ENCODE data around the gene CEP97.
"Not testable (repeated sequence)": the region's sequence is repeated elsewhere in the genome, so short reads cannot be mapped to it uniquely, and the experiment has no call there.

The CEP97 gene

GRCh38 chr3:101689286-101689685, 35.1 kb upstream of the CEP97 start:
- H3K4me3 ChIP-seq (ENCODE audit: low read depth, low read length), result no peak overlapping the region
- DNase-seq (ENCODE audit: low read depth), result no peak
- no peak for TF ChIP-seq POLR2A (IDR thresholded peaks at IDR 0.05; ENCODE audit: extremely low read depth, insufficient read length)
- TF ChIP-seq MYC (IDR thresholded peaks at IDR 0.05; ENCODE audit: low read depth, low read length), result no peak

- no peak overlapping the region for H3K4me3 ChIP-seq (ENCODE audit: low read depth, low read length)
- TF ChIP-seq CTCF (IDR thresholded peaks at IDR 0.05; ENCODE audit: low read depth, low read length) (no peak), MAX (IDR thresholded peaks at IDR 0.05; ENCODE audit: low read depth, low read length) (no peak), MYC (IDR thresholded peaks at IDR 0.05; ENCODE audit: low read depth, low read length) (no peak), POLR2A (IDR thresholded peaks at IDR 0.05; ENCODE audit: extremely low read depth, insufficient read length) (no peak)
- peak; percentile 59 for DNase-seq (ENCODE audit: low read depth)
These were observed 33.4 kb upstream of the CEP97 start for GRCh38 chr3:101690972-101691371.

GRCh38 chr3:101691685-101692671, 32.4 kb upstream of the CEP97 start:
- H3K4me3 ChIP-seq (ENCODE audit: low read depth, low read length), result not testable (repeated sequence)

GRCh38 chr3:101693540-101693939, 30.9 kb upstream of the CEP97 start:
- TF ChIP-seq CTCF (IDR thresholded peaks at IDR 0.05; ENCODE audit: low read depth, low read length), result peak; percentile 57
- H3K4me3 ChIP-seq (ENCODE audit: low read depth, low read length), result not testable (repeated sequence)
- DNase-seq (ENCODE audit: low read depth), result peak; percentile 65

More at GRCh38 chr3:101691685-101692671, 32.4 kb upstream of the CEP97 start:
- DNase-seq (ENCODE audit: low read depth), result not testable (repeated sequence)

- H3K4me3 ChIP-seq (ENCODE audit: low read depth, low read length), result not testable (repeated sequence)
These were observed 29.6 kb upstream of the CEP97 start for GRCh38 chr3:101694836-101695235.

GRCh38 chr3:101695779-101696372, 28.5 kb upstream of the CEP97 start:
- TF ChIP-seq CTCF (IDR thresholded peaks at IDR 0.05; ENCODE audit: low read depth, low read length), result peak; percentile 55
- TF ChIP-seq MAX (IDR thresholded peaks at IDR 0.05; ENCODE audit: low read depth, low read length), result no peak
- TF ChIP-seq POLR2A (IDR thresholded peaks at IDR 0.05; ENCODE audit: extremely low read depth, insufficient read length), result no peak
- TF ChIP-seq MYC (IDR thresholded peaks at IDR 0.05; ENCODE audit: low read depth, low read length), result no peak
- peak; percentile 64 for DNase-seq (ENCODE audit: low read depth)
- H3K4me3 ChIP-seq (ENCODE audit: low read depth, low read length), result no peak overlapping the region

More at GRCh38 chr3:101694836-101695235, 29.6 kb upstream of the CEP97 start:
- DNase-seq (ENCODE audit: low read depth), result not testable (repeated sequence)

GRCh38 chr3:101701696-101702634, 22.4 kb upstream of the CEP97 start:
- no peak for DNase-seq (ENCODE audit: low read depth)
- H3K4me3 ChIP-seq (ENCODE audit: low read depth, low read length), result no peak overlapping the region
- TF ChIP-seq CTCF (IDR thresholded peaks at IDR 0.05; ENCODE audit: low read depth, low read length), result no peak
- TF ChIP-seq MAX (IDR thresholded peaks at IDR 0.05; ENCODE audit: low read depth, low read length), result no peak
- no peak for TF ChIP-seq POLR2A (IDR thresholded peaks at IDR 0.05; ENCODE audit: extremely low read depth, insufficient read length)
- no peak for TF ChIP-seq MYC (IDR thresholded peaks at IDR 0.05; ENCODE audit: low read depth, low read length)

All from NB4 (cell line).